GM19023 (cell line): Measurements from ENCODE around the gene SMIM13.

Experiments used
- ATAC-seq: cut with Tn5 transposase; IDR thresholded peaks from one replicate; pipeline ENCODE4 v1.9.1; 2021; ENCODE audit warnings: mild to moderate bottlenecking, moderate library complexity; ENCODE audit not compliant: unreplicated experiment

SMIM13 gene

GRCh38 chr6:11093626-11094410 lies at the start of gene SMIM13:
TSS of gene SMIM13 (plus strand) at chr6:11093834. CDS start at chr6:11094314, 480 bp downstream.
- ATAC-seq = peak; percentile 87

- ATAC-seq = peak; percentile 61
Observed at GRCh38 chr6:11043961-11044711, 49.5 kb upstream of the SMIM13 start, which contains the start of gene ELOVL2. TSS of gene ELOVL2 (minus strand) at chr6:11044305. CDS start at chr6:11044230, 75 bp downstream.

- ATAC-seq = no peak
Observed at GRCh38 chr6:11044712-11045167, 48.9 kb upstream of the SMIM13 start.

- ATAC-seq = no peak
Observed at GRCh38 chr6:11050731-11051130, 42.9 kb upstream of the SMIM13 start.

DNA sequence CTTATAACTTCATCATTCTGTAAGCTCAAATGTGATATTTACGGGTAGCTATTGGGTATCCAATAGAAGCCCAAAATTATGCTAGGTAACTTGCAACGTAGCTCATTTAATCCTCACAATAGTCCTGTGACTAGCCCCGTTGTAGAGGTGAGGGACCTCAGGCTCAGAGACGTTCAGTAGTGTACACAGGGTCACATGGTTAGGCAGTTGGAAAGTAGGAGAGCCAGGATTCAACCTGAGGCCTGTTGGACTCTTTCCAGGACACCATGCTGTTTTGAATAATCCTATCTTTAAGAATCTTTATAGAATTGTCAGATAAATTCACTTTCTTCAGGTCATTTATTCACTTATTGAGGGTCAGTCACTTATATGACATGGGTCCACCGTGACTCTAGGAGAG lies 40.3 kb upstream of the SMIM13 start:
- no peak for ATAC-seq

DNA sequence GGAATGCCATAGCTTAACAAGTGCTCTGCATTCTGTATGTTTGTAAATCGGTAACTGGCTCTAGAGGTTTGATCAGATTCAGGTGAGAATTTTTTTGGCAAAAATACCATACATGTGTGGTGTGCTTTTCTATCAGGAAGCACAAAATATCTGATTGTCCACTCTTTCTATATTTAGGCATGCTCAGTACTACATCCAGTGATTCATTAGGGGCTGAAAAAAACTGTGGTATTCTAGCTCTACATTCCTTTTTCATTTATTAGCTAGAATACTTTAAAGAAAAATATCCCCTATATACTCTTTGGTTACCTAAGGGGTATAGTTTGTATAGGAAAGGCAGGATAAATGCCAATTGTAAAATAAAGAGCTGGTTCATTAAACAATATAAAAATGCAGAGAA lies 38.9 kb upstream of the SMIM13 start:
- ATAC-seq = no peak

- ATAC-seq = no peak
Observed at GRCh38 chr6:11055127-11055627, 38.5 kb upstream of the SMIM13 start.

DNA sequence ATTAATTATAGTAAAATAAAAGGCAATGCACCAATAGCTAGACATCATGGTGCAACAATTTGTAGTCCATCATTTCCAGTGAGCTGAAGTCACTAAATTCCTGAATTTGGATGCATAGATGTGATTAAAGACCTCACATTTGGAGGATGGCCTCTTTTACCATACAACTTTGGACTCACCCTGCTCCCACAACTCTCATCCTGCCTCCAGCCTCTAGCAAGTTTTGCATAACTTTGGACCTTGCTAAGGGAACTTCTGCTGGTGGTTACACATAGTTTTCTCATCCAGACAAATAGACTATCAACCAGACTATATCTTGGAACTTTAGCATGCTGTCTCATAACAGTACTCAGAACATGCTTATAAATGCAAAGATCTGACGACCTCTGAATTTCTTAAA lies 36.8 kb upstream of the SMIM13 start:
- no peak for ATAC-seq

- no peak for ATAC-seq
Observed at GRCh38 chr6:11058406-11058805, 35.2 kb upstream of the SMIM13 start.

DNA sequence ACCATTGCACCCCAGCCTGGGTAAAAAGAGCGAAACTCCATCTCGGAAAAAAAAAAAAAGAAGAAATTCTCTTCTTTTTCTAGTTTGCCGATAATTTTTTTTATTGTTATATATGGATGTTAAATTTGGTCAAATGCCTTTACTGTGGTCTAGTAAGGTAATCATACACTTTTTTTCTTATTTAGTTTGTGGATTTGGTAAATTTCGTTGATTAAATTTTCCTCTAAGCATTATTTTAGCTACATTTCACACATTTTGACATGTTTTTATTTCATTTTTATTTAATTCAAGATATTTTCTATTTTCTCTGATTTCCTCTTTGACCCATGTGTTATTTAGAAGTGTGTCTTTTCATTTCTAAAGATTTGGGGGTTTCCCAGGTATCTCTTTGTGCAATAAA lies 31.6 kb upstream of the SMIM13 start:
- ATAC-seq = no peak

- no peak for ATAC-seq
Observed at GRCh38 chr6:11062715-11063114, 30.9 kb upstream of the SMIM13 start.

DNA sequence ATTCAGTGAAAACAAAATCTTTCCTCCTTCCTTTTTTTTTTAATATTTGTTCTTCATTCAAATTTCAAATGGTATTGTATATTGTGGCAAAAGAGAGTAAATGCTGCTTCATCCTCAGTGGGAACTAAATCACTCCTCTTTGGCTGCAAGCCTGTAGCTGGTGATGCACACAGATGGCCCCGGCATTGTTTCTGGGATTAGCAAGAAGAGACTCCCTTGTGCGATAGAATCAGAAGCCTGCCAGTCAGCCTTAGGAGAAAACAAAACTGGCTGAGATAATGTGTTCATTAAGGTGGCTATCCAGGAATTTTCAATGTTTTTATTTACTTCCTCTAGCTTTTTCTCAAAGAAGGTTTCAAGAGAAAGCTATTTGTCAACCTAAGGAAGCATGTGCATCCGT lies 28.8 kb upstream of the SMIM13 start:
- ATAC-seq = no peak

DNA sequence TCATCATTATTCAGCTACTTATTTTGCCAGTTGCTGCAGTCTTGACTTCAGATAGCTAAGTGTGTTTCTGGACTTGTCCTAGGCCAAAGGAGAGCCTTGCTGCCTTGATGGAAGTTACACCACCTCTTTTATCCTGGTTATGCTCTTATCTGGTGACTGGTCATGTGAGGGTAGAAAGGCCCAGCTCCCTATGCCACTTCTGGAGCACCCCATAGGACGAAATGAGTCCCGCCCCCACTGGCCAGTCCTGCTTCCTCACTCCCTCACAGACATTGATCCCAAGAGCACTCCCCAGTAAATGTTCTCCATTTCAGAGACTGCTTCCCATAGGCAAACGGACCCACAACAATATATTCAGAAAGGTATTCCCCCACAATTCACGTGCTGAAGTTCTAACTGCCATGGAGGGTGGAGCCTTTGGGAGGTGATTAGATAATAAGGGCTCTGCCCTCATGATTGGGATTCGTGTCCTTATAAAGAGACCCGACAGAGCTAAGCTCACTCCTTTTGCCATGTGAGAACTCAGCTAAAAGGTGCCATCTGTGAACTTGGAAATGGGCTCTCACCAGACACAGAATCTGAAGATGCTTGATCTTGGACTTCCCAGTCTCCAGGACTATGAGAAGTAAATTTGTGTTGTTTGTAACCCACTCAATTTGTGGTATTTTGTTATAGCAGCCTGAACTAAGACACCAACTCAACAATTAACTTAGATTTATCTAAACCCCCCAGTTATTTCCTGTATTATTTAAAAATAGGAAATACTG lies 28.0 kb upstream of the SMIM13 start:
- ATAC-seq = no peak

GRCh38 chr6:11066505-11067347 lies 26.9 kb upstream of the SMIM13 start:
- no peak for ATAC-seq

DNA sequence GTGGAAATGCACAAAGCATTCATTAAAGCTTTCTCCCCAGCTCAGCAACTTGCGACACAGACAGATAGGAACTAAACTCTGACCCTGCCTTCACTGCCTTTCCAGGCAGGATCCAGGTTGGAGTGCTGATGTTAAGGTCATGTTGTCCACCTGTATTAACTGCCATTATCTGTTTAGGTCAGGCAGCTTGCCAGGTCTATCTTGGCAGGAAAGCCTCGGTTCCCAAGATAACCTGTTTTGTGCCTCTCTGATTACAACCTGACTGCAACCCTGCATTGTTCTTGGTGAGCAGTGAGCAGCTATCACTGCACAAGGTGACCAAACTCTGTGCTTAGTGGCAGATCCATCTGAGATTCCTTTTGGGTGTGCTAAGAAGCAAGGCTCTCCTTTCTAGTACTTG lies 26.3 kb upstream of the SMIM13 start:
- ATAC-seq = no peak

- ATAC-seq = no peak
Observed at GRCh38 chr6:11069760-11070159, 23.9 kb upstream of the SMIM13 start.

DNA sequence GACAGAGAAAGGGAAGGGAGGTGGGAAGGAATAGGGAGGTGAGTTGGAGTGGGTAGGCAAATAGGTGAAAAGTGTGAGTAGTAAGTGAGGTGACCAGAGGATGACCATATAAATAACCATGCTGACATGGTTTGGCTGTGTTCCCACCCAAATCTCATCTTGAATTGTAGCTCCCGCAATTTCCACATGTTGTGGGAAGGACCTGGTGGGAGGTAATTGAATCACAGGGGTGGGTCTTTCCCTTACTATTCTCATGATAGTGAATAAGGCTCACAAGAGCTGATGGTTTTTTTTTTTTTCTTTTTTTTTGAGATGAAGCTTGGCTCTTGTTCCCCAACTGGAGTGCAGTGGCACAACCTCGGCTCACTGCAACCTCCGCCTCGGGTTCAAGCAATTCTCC lies 21.5 kb upstream of the SMIM13 start:
- no peak for ATAC-seq

GRCh38 chr6:11076540-11076939 lies 17.1 kb upstream of the SMIM13 start:
- ATAC-seq = no peak

DNA sequence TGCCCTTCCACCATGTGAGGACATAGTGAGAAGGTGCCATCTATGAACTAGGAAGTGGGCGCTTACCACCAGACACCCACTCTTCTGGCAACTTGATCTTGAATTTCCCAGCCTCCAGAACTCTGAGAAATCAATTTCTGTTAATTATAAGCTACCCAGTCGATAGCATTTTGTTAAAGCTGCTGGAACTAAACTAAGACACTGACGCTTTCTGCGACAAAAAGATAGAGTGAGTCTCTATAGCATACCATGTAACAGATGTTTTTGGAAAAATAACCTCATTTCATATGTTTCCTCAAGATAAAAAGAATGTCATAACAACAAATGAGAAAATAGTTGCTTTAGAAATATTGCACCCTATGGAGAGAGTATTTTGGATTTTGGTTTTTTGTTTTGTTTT lies 15.4 kb upstream of the SMIM13 start:
- ATAC-seq = no peak

DNA sequence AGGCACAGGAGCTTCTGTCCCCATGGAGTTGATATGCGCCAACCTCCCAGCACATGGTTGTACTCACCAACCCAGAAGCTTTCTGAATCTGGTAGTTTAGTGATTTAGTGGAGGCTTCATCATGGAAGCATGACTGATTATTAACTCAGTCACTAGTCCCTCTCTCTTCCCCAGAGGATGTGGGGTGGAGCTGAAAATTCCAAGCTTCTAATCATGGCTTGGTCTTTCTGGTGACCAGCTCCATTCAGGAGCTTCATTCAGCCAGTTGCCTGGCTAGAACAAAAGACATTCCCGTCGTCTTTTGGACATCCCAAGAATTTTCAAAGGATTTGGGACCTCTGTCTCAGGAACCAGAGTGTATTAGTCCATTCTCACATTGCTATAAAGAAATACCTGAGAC lies 13.3 kb upstream of the SMIM13 start:
- ATAC-seq = no peak
